ENCODE measurements around the gene FRS3.

- no peak for TF ChIP-seq POLR2AphosphoS5 (IDR thresholded peaks at IDR 0.05)
- TF ChIP-seq CTCF (IDR thresholded peaks at IDR 0.05) = no peak
These were observed 8.4 kb downstream of the FRS3 start for GRCh38 chr6:41771058-41771983.
